GM23338 (cell line): ENCODE measurements around the gene SRP68. TPM values are rescaled to one million over a fixed set of nuclear protein-coding genes. Genes with fewer than 3 reads are reported as not detected.

Source experiments
- ATAC-seq: fragments of 200-7000 bp; cut with Tn5 transposase; 3 replicates; pipeline ENCODE4 v1.9.1; 2020
- DNase-seq: peaks from one replicate; pipeline ENCODE4 v3.0.0-alpha.2; 2015; ENCODE audit warnings: low spot score
- H2AFZ ChIP-seq: fragments of 200-600 bp; sonication (generic); 2 replicates; pipeline ENCODE4 v1.8.0; 2016; ENCODE audit warnings: antibody characterized with exemption, mild to moderate bottlenecking, moderate library complexity
- H3F3A ChIP-seq: fragments of 200-600 bp; sonication (generic); replicated peaks from 2 replicates; pipeline ENCODE4 v1.8.0; 2017; ENCODE audit warnings: antibody characterized with exemption, mixed run types, low read depth
- H3K27ac ChIP-seq: fragments of 200-600 bp; sonication (generic); 2 replicates; pipeline ENCODE4 v1.6.1; 2016; ENCODE audit warnings: low read depth
- H3K27me3 ChIP-seq: fragments of 200-600 bp; sonication (generic); 2 replicates; pipeline ENCODE4 v1.8.0; 2016; ENCODE audit warnings: mild to moderate bottlenecking, mixed run types, moderate library complexity; ENCODE audit not compliant: insufficient read depth
- H3K36me3 ChIP-seq: fragments of 200-600 bp; sonication (generic); 2 replicates; pipeline ENCODE4 v1.8.0; 2016; ENCODE audit warnings: mild to moderate bottlenecking; ENCODE audit not compliant: insufficient read depth
- H3K4me1 ChIP-seq: fragments of 200-600 bp; sonication (generic); 2 replicates; pipeline ENCODE4 v1.8.0; 2016; ENCODE audit warnings: mild to moderate bottlenecking, moderate library complexity; ENCODE audit not compliant: insufficient read depth
- H3K4me2 ChIP-seq: fragments of 200-600 bp; sonication (generic); 2 replicates; pipeline ENCODE4 v1.7.1; 2017; ENCODE audit warnings: mixed run types
- H3K4me3 ChIP-seq: fragments of 200-600 bp; sonication (generic); 2 replicates; pipeline ENCODE4 v1.6.1; 2016; ENCODE audit warnings: mixed run types
- H3K79me2 ChIP-seq: fragments of 200-600 bp; sonication (generic); replicated peaks from 2 replicates; pipeline ENCODE4 v1.8.0; 2017; ENCODE audit warnings: mild to moderate bottlenecking; ENCODE audit not compliant: insufficient read depth
- H3K9me2 ChIP-seq: fragments of 200-600 bp; sonication (generic); 2 replicates; pipeline ENCODE4 v1.8.0; 2017; ENCODE audit not compliant: insufficient read depth
- H4K20me1 ChIP-seq: fragments of 200-600 bp; sonication (generic); replicated peaks from 2 replicates; pipeline ENCODE4 v1.8.0; 2017; ENCODE audit warnings: mild to moderate bottlenecking; ENCODE audit not compliant: insufficient read depth
- H3K27ac Mint-ChIP-seq: 2 replicates; pipeline ENCODE4 v1.8.0; 2020; ENCODE audit warnings: inconsistent platforms, mild to moderate bottlenecking, moderate library complexity, mixed read lengths
- H3K27me3 Mint-ChIP-seq: 3 replicates; pipeline ENCODE4 v1.8.0; 2022; ENCODE audit warnings: low read depth, mild to moderate bottlenecking, moderate library complexity, mixed read lengths, inconsistent platforms; ENCODE audit not compliant: insufficient read depth, poor library complexity
- H3K36me3 Mint-ChIP-seq: 3 replicates; pipeline ENCODE4 v1.8.0; 2021; ENCODE audit warnings: low read depth, mild to moderate bottlenecking, inconsistent platforms, moderate library complexity, mixed read lengths
- H3K4me1 Mint-ChIP-seq: 3 replicates; pipeline ENCODE4 v1.8.0; 2020; ENCODE audit warnings: mild to moderate bottlenecking, inconsistent platforms, mixed read lengths
- H3K4me3 Mint-ChIP-seq: 3 replicates; pipeline ENCODE4 v1.8.0; 2021; ENCODE audit warnings: moderate library complexity, mild to moderate bottlenecking, inconsistent platforms, mixed read lengths
- H3K9me3 Mint-ChIP-seq: 3 replicates; pipeline ENCODE4 v1.8.0; 2020; ENCODE audit warnings: moderate library complexity, mild to moderate bottlenecking, inconsistent platforms, mixed read lengths
- CREB1 ChIP-seq: fragments of 250-450 bp; sonication (Bioruptor Pico); IDR thresholded peaks from 2 replicates; pipeline ENCODE4 v1.5.0; 2020; ENCODE audit warnings: low read depth, mild to moderate bottlenecking, moderate library complexity
- EZH2phosphoT487 ChIP-seq: fragments of 200-600 bp; sonication (generic); IDR thresholded peaks from one replicate; pipeline ENCODE4 v1.8.1; 2018; ENCODE audit warnings: antibody characterized with exemption; ENCODE audit not compliant: unreplicated experiment
- JUNB ChIP-seq: IDR thresholded peaks from one replicate; pipeline ENCODE4 v1.6.1; 2016; ENCODE audit warnings: antibody characterized with exemption; ENCODE audit not compliant: unreplicated experiment
- NANOG ChIP-seq: IDR thresholded peaks from 2 replicates; pipeline ENCODE4 v1.6.1; 2016; ENCODE audit warnings: antibody characterized with exemption, borderline replicate concordance
- POLR2AphosphoS5 ChIP-seq: IDR thresholded peaks from 2 replicates; pipeline ENCODE4 v1.6.1; 2016; ENCODE audit warnings: antibody characterized with exemption, low read depth
- ZNF331 ChIP-seq: fragments of 250-450 bp; sonication (Bioruptor Pico); IDR thresholded peaks from 2 replicates; pipeline ENCODE4 v1.5.0; 2020; ENCODE audit warnings: low read depth, mild to moderate bottlenecking, moderate library complexity
- polyA plus RNA-seq: library from polyadenylated mRNA; unstranded; fragments of >200 nt; fragmentation: Nextera tagmentation; extraction: Ambion mirVana; gene quantifications from 2 replicates; pipeline ENCODE4 v1.2.1, GENCODE V29; 2016
- total RNA-seq: library from RNA; depleted of rRNA; stranded (reverse); fragments of >200 nt; shearing (Covaris generic); gene quantifications from 2 replicates; pipeline ENCODE4 v1.2.3, GENCODE V29; 2014
- TF ChIP-seq, protein P1 (sequence below): IDR thresholded peaks from 2 replicates; pipeline ENCODE4 v1.6.1; 2016; ENCODE audit warnings: antibody characterized with exemption
- TF ChIP-seq, protein P2 (sequence below): fragments of 250-450 bp; sonication (Bioruptor Pico); IDR thresholded peaks from 2 replicates; pipeline ENCODE4 v1.5.0; 2020; ENCODE audit warnings: mild to moderate bottlenecking, moderate library complexity

The SRP68 gene
- total and polyA plus RNA-seq, 2 experiments from 2014 or later, result 30.7 to 62.8 TPM

DNA sequence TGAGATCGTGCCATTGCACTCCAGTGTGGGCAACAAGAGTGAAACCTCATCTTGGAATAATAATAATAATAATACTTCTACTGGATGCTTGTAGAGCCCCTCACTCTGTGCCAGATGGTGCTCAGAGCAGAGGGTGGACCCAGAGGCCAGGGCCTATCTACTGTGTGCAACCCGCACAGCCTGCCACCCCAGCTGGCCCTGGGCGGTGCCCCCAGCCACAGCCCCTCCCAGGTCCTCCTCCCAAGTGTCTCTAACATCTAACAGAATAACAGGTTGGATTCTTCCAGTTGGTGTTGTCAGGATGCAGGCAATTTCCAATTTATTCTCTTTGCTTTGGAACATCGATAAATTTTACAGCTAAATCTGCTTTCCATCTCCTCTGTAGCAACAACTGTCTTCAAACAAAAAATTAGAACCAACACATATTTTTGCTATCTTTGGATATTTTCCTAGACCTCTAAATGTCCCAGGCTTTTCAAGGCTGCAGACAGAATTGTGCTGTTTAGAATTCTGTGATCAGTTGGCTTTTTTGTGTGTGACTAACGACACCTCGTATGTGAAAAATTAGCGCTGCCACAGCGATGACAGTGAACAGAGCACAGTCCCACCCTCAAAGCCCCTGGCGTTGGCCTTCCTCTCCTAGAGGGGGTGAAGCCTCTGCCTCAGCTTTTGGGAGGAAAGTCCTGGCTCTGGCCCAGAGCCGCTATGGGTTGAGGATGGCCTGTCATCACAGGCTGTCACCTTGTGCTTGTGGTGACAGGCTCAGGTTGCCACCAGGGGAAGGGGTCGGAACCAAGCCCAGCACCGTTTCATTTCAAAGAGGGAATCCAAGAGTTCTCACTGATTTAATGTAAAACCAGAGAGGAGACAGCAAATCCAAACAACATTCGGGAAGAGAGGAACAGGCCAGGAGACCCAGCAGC lies 37.6 kb downstream of the SRP68 start:
- peaks cover 9% of the 10 kb centered on the region; the same call in 1 of the 2 replicates for H3K36me3 ChIP-seq
- no peak overlapping the region for H3K4me3 ChIP-seq
- Mint-ChIP-seq H3K4me1 (peaks cover 16% of the 10 kb centered on the region), H3K36me3 (peaks cover 17% of the 10 kb centered on the region), H3K4me3 (no peak overlapping the region), H3K27ac (peak overlapping the region; percentile 58; the same call in 1 of the 2 replicates), H3K9me3 (no peaks in the 10 kb centered on the region), H3K27me3 (peaks cover 10% of the 10 kb centered on the region)
- peaks cover 14% of the 10 kb centered on the region for H3K4me1 ChIP-seq
- H3K27ac ChIP-seq, result no peak overlapping the region
- no peak for DNase-seq
- H3F3A ChIP-seq, result peaks cover 20% of the 10 kb centered on the region
- H3K27me3 ChIP-seq, result no peaks in the 10 kb centered on the region
- TF ChIP-seq, protein P1, sequence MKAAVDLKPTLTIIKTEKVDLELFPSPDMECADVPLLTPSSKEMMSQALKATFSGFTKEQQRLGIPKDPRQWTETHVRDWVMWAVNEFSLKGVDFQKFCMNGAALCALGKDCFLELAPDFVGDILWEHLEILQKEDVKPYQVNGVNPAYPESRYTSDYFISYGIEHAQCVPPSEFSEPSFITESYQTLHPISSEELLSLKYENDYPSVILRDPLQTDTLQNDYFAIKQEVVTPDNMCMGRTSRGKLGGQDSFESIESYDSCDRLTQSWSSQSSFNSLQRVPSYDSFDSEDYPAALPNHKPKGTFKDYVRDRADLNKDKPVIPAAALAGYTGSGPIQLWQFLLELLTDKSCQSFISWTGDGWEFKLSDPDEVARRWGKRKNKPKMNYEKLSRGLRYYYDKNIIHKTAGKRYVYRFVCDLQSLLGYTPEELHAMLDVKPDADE, result no peak
- TF ChIP-seq JUNB (no peak), NANOG (no peak)
- H3K79me2 ChIP-seq, result no peaks in the 10 kb centered on the region
- ATAC-seq, result no peak
- no peak overlapping the region for H3K4me2 ChIP-seq
- H3K9me2 ChIP-seq, result no peaks in the 10 kb centered on the region
- H4K20me1 ChIP-seq, result no peaks in the 10 kb centered on the region; the same call in 1 of the 2 replicates
- no peak overlapping the region for H2AFZ ChIP-seq

DNA sequence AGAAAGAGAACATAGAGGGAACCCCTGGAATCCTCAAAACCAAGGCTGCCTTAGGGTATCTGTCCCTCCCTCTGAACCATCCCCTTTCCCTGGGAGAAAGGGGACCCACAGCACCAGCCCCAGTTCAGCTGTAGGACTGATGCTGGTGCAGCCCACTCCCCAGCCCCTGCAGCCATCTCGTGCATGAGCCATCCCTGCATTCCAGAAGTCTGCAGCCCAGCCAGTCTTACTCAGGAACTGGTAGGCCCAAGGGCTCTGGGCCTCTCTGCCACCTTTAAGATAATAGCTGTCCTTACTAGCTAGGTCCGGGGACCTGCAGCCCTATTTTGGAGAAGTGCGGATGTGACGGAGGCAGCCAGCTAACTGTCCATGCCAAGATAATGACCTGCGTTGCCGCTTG lies 39.2 kb downstream of the SRP68 start:
- no peak overlapping the region for H3K4me3 Mint-ChIP-seq
- no peak overlapping the region for H3K27ac Mint-ChIP-seq
- peaks cover 1% of the 10 kb centered on the region; the same call in 2 of the 3 replicates for H3K36me3 Mint-ChIP-seq
- no peaks in the 10 kb centered on the region for H3K9me2 ChIP-seq
- no peaks in the 10 kb centered on the region for H3K36me3 ChIP-seq
- H4K20me1 ChIP-seq, result no peaks in the 10 kb centered on the region; the same call in 1 of the 2 replicates
- ATAC-seq, result no peak
- no peaks in the 10 kb centered on the region for H3K9me3 Mint-ChIP-seq
- H3K27me3 Mint-ChIP-seq, result peaks cover 14% of the 10 kb centered on the region
- no peaks in the 10 kb centered on the region for H3K79me2 ChIP-seq
- H3F3A ChIP-seq, result peaks cover 15% of the 10 kb centered on the region
- no peak overlapping the region for H3K4me3 ChIP-seq
- H3K4me1 Mint-ChIP-seq, result peaks cover 23% of the 10 kb centered on the region
- no peak overlapping the region for H3K27ac ChIP-seq
- no peak overlapping the region for H3K4me2 ChIP-seq
- no peak for DNase-seq
- H3K27me3 ChIP-seq, result no peaks in the 10 kb centered on the region
- H3K4me1 ChIP-seq, result peaks cover 22% of the 10 kb centered on the region
- H2AFZ ChIP-seq, result no peak overlapping the region
- TF ChIP-seq, protein P2, sequence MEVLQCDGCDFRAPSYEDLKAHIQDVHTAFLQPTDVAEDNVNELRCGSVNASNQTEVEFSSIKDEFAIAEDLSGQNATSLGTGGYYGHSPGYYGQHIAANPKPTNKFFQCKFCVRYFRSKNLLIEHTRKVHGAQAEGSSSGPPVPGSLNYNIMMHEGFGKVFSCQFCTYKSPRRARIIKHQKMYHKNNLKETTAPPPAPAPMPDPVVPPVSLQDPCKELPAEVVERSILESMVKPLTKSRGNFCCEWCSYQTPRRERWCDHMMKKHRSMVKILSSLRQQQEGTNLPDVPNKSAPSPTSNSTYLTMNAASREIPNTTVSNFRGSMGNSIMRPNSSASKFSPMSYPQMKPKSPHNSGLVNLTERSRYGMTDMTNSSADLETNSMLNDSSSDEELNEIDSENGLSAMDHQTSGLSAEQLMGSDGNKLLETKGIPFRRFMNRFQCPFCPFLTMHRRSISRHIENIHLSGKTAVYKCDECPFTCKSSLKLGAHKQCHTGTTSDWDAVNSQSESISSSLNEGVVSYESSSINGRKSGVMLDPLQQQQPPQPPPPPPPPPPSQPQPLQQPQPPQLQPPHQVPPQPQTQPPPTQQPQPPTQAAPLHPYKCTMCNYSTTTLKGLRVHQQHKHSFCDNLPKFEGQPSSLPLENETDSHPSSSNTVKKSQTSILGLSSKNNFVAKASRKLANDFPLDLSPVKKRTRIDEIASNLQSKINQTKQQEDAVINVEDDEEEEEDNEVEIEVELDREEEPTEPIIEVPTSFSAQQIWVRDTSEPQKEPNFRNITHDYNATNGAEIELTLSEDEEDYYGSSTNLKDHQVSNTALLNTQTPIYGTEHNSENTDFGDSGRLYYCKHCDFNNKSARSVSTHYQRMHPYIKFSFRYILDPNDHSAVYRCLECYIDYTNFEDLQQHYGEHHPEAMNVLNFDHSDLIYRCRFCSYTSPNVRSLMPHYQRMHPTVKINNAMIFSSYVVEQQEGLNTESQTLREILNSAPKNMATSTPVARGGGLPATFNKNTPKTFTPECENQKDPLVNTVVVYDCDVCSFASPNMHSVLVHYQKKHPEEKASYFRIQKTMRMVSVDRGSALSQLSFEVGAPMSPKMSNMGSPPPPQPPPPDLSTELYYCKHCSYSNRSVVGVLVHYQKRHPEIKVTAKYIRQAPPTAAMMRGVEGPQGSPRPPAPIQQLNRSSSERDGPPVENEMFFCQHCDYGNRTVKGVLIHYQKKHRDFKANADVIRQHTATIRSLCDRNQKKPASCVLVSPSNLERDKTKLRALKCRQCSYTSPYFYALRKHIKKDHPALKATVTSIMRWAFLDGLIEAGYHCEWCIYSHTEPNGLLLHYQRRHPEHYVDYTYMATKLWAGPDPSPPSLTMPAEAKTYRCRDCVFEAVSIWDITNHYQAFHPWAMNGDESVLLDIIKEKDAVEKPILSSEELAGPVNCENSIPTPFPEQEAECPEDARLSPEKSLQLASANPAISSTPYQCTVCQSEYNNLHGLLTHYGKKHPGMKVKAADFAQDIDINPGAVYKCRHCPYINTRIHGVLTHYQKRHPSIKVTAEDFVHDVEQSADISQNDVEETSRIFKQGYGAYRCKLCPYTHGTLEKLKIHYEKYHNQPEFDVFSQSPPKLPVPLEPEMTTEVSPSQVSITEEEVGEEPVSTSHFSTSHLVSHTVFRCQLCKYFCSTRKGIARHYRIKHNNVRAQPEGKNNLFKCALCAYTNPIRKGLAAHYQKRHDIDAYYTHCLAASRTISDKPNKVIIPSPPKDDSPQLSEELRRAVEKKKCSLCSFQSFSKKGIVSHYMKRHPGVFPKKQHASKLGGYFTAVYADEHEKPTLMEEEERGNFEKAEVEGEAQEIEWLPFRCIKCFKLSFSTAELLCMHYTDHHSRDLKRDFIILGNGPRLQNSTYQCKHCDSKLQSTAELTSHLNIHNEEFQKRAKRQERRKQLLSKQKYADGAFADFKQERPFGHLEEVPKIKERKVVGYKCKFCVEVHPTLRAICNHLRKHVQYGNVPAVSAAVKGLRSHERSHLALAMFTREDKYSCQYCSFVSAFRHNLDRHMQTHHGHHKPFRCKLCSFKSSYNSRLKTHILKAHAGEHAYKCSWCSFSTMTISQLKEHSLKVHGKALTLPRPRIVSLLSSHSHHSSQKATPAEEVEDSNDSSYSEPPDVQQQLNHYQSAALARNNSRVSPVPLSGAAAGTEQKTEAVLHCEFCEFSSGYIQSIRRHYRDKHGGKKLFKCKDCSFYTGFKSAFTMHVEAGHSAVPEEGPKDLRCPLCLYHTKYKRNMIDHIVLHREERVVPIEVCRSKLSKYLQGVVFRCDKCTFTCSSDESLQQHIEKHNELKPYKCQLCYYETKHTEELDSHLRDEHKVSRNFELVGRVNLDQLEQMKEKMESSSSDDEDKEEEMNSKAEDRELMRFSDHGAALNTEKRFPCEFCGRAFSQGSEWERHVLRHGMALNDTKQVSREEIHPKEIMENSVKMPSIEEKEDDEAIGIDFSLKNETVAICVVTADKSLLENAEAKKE, result no peak
- TF ChIP-seq CREB1 (CRISPR knock-in tag) (no peak), ZNF331 (CRISPR knock-in tag) (no peak), NANOG (no peak), EZH2phosphoT487 (no peak), POLR2AphosphoS5 (no peak)
- TF ChIP-seq, protein P1, result no peak
